GM19193 (cell line): Measurements from ENCODE around the gene TENT5C.

Source experiments
- POLR2A ChIP-seq: IDR thresholded peaks from 4 replicates; pipeline ENCODE4 v1.6.1; 2011; ENCODE audit not compliant: insufficient read depth, insufficient read length; ENCODE audit errors: extremely low read depth

Gene TENT5C

GRCh38 chr1:117658676-117659075 is 52.8 kb downstream of the TENT5C start:
- TF ChIP-seq POLR2A = no peak

GRCh38 chr1:117659550-117660270 is 53.9 kb downstream of the TENT5C start:
- TF ChIP-seq POLR2A = no peak

- TF ChIP-seq POLR2A = no peak
Observed at GRCh38 chr1:117660271-117660965, 54.6 kb downstream of the TENT5C start.

GRCh38 chr1:117661027-117661426 is 55.2 kb downstream of the TENT5C start:
- TF ChIP-seq POLR2A = no peak

GRCh38 chr1:117662667-117663066 is 56.8 kb downstream of the TENT5C start:
- no peak for TF ChIP-seq POLR2A

GRCh38 chr1:117663156-117663902 is 57.5 kb downstream of the TENT5C start:
- TF ChIP-seq POLR2A = no peak

- no peak for TF ChIP-seq POLR2A
Observed at GRCh38 chr1:117664314-117664713, 58.5 kb downstream of the TENT5C start.

GRCh38 chr1:117665556-117666270 is 59.9 kb downstream of the TENT5C start:
- TF ChIP-seq POLR2A = no peak

GRCh38 chr1:117669572-117669971 is 63.7 kb downstream of the TENT5C start:
- no peak for TF ChIP-seq POLR2A

- TF ChIP-seq POLR2A = no peak
Observed at GRCh38 chr1:117670976-117671780, 65.3 kb downstream of the TENT5C start.

GRCh38 chr1:117671781-117672501 is 66.1 kb downstream of the TENT5C start:
- no peak for TF ChIP-seq POLR2A

- TF ChIP-seq POLR2A = no peak
Observed at GRCh38 chr1:117672756-117673155, 66.9 kb downstream of the TENT5C start.

GRCh38 chr1:117673405-117673804 is 67.6 kb downstream of the TENT5C start:
- no peak for TF ChIP-seq POLR2A
